B cell (primary cell): Measurements from ENCODE around the gene LCN10. TPM values are rescaled to one million over a fixed set of nuclear protein-coding genes. Genes with fewer than 3 reads are reported as not detected.

Source experiments
- ATAC-seq: fragments of 200-7000 bp; cut with Tn5 transposase; one replicate; pipeline ENCODE4 v1.10.0; 2021; ENCODE audit warnings: low read depth, mild to moderate bottlenecking, moderate number of reproducible peaks, moderate library complexity
- CTCF ChIA-PET: fragments of 350-600 bp; sonication (Branson Sonifier 250); formaldehyde crosslinking; loops from one replicate; lab custom pipeline; 2021; ENCODE audit warnings: antibody characterized with exemption, inconsistent platforms; lab: Charles Lee
- POLR2A ChIA-PET: fragments of 350-600 bp; sonication (Branson Sonifier 250); formaldehyde crosslinking; loops from one replicate; lab custom pipeline; 2021; ENCODE audit warnings: antibody characterized with exemption; lab: Charles Lee
- DNase-seq: peaks from one replicate; pipeline ENCODE4 v3.0.0; 2013
- H2AFZ ChIP-seq: 2 replicates; pipeline ENCODE4 v1.6.1; 2012; ENCODE audit warnings: mild to moderate bottlenecking, low read depth, low read length; ENCODE audit not compliant: insufficient read depth, poor library complexity, severe bottlenecking
- H3K27ac ChIP-seq, 2 donors: 1 replicate in 1 of 2; 2 replicates in 1 of 2; pipeline ENCODE4 v1.5.1; 2012 to 2013; ENCODE audit warnings: low read length in 2 of 2, mild to moderate bottlenecking in 2 of 2, moderate library complexity in 1 of 2
- H3K27me3 ChIP-seq, 4 experiments: fragments of 200-600 bp in 1 of 4; sonication (generic) in 1 of 4; replicated peaks in 1 of 4; 1 replicate in 2 of 4; 2 replicates in 2 of 4; pipeline versions ENCODE4 v1.6.1 to v1.7.0; 2013 to 2016; ENCODE audit warnings: low read length in 3 of 4, mild to moderate bottlenecking in 2 of 4, mixed read lengths in 1 of 4, moderate library complexity in 1 of 4; ENCODE audit not compliant: insufficient read depth in 4 of 4, control insufficient read depth in 3 of 4; ENCODE audit errors: control extremely low read depth in 1 of 4
- H3K36me3 ChIP-seq, 2 experiments: replicated peaks in 1 of 2; 1 replicate in 1 of 2; 2 replicates in 1 of 2; pipeline versions ENCODE4 v1.6.1 to v1.7.1; 2013; ENCODE audit warnings: low read length in 1 of 2; ENCODE audit not compliant: insufficient read depth in 2 of 2, control insufficient read depth in 1 of 2; ENCODE audit errors: control extremely low read depth in 1 of 2, extremely low read depth in 1 of 2
- H3K4me1 ChIP-seq, 2 donors: fragments of 200-600 bp in 1 of 2; sonication (generic) in 1 of 2; 1 replicate in 1 of 2; 2 replicates in 1 of 2; pipeline versions ENCODE4 v1.5.1 to v1.6.1; 2013 to 2017; ENCODE audit warnings: low read length in 2 of 2; ENCODE audit not compliant: control insufficient read depth in 2 of 2, insufficient read depth in 2 of 2
- H3K4me2 ChIP-seq: replicated peaks from 2 replicates; pipeline ENCODE3; 2012; ENCODE audit warnings: mild to moderate bottlenecking, low read depth, low read length; ENCODE audit not compliant: poor library complexity, severe bottlenecking
- H3K4me3 ChIP-seq, 5 experiments: fragments of 200-600 bp in 1 of 5; sonication (generic) in 1 of 5; 1 replicate in 3 of 5; 2 replicates in 2 of 5; pipeline versions ENCODE4 v1.5.1 to v1.7.0; 2011 to 2016; ENCODE audit warnings: low read length in 4 of 5, mild to moderate bottlenecking in 4 of 5, low read depth in 2 of 5, control low read depth in 1 of 5, moderate library complexity in 1 of 5; ENCODE audit not compliant: insufficient read depth in 1 of 5; ENCODE audit errors: control extremely low read depth in 1 of 5, extremely low read depth in 1 of 5
- H3K79me2 ChIP-seq: fragments of 200-600 bp; sonication (generic); one replicate; pipeline ENCODE4 v1.6.0; 2016; ENCODE audit warnings: low read length; ENCODE audit not compliant: control insufficient read depth, insufficient read depth
- H3K9ac ChIP-seq: fragments of 200-600 bp; sonication (generic); 2 replicates; pipeline ENCODE4 v1.6.1; 2017; ENCODE audit warnings: mild to moderate bottlenecking, low read length, moderate library complexity
- H3K9me3 ChIP-seq, 3 donors: one replicate each; pipeline versions ENCODE4 v1.6.1 to v1.7.1; 2013; ENCODE audit warnings: low read length in 2 of 3; ENCODE audit not compliant: control insufficient read depth in 2 of 3, insufficient read depth in 1 of 3; ENCODE audit errors: control extremely low read depth in 1 of 3
- H4K20me1 ChIP-seq: 2 replicates; pipeline ENCODE4 v1.6.0; 2012; ENCODE audit warnings: mild to moderate bottlenecking, low read length; ENCODE audit not compliant: insufficient read depth, control insufficient read depth, poor library complexity, severe bottlenecking
- H3K27ac Mint-ChIP-seq: one replicate; pipeline ENCODE4 v1.8.0; 2021; ENCODE audit warnings: mixed read lengths
- H3K27me3 Mint-ChIP-seq: one replicate; pipeline ENCODE4 v1.8.0; 2021; ENCODE audit warnings: mixed read lengths
- H3K4me1 Mint-ChIP-seq: one replicate; pipeline ENCODE4 v1.8.0; 2021; ENCODE audit warnings: mixed read lengths
- H3K4me3 Mint-ChIP-seq: one replicate; pipeline ENCODE4 v1.8.0; 2021; ENCODE audit warnings: mixed read lengths
- H3K9me3 Mint-ChIP-seq: one replicate; pipeline ENCODE4 v1.8.0; 2022; ENCODE audit warnings: mixed read lengths; ENCODE audit not compliant: insufficient read depth
- EZH2 ChIP-seq: IDR thresholded peaks from 2 replicates; pipeline ENCODE4 v1.6.1; 2012; ENCODE audit warnings: borderline replicate concordance, low read depth, mild to moderate bottlenecking, moderate library complexity, low read length; ENCODE audit not compliant: insufficient read depth, poor library complexity, severe bottlenecking
- WGBS: methylation state at CpG from one replicate; pipeline ENCODE4 v1.1.5; 2013; ENCODE audit warnings: missing lambda C conversion rate; ENCODE audit not compliant: insufficient coverage; 5-methylcytosine and 5-hydroxymethylcytosine counted together
- intact Hi-C: fragments of 100-400 bp; cut with micrococcal nuclease; formaldehyde crosslinking; loops from one replicate; pipeline ENCODE4 v1.10.0; 2022
- polyA plus RNA-seq: library from polyadenylated mRNA; depleted of rRNA; stranded (reverse); fragments of >200 nt; gene quantifications from 2 replicates; pipeline ENCODE4 v1.2.3, GENCODE V29; 2012
- total RNA-seq, 2 donors: library from RNA; stranded (reverse); fragments of 120-200 nt in 1 of 2; gene quantifications; 1 replicate in 1 of 2; 2 replicates in 1 of 2; pipeline versions ENCODE4 v1.2.3 to v1.2.4, GENCODE V29; 2013 to 2022
- TF ChIP-seq, protein P1 (sequence below): fragments of 200-600 bp; IDR thresholded peaks from one replicate; pipeline ENCODE4 v1.8.0; 2022; ENCODE audit warnings: antibody characterized with exemption, mild to moderate bottlenecking

The LCN10 gene
- total and polyA plus RNA-seq, 2 donors (not counting 1 experiment from before 2014, with no cell fraction given), result 76.3 to 93.0 TPM

DNA sequence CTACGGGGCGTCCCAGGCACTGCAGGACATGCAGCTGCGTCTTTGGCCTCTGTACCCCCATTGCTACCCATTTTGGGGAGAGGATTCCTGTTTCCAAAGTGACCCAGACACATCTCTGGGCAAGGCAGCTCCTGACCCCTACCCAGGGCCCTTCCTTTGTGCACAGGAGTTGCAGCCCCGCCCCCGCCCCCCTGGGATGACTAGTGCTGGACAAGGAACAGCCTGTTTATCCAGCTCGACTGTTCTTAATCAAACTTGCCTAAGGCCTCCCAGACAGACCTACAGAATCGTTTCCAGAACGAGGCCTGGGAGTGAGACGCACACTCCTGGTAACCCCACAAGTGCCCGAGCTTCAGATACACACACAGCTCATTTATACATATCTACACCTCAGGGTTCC, 17.1 kb downstream of the LCN10 start:
- H3K36me3 ChIP-seq, result peaks cover 0 to 51% of the 10 kb centered on the region in 2 experiments
- peak overlapping the region; percentile 96 for H3K4me2 ChIP-seq
- no peak overlapping the region for H3K27ac Mint-ChIP-seq
- H3K27me3 ChIP-seq, result no peaks in the 10 kb centered on the region
- CTCF ChIA-PET, result interaction anchor here (1.0 to 7.2 kb wide), 4 partner anchors 10 to 41 kb away, joined by 4 to 102 read pairs (median 34); partner anchors contain the start of genes LCN10 and LCN8
- no peaks in the 10 kb centered on the region for H3K9me3 ChIP-seq
- ATAC-seq, result no peak
- DNase-seq, result no peak
- peaks cover 22 to 35% of the 10 kb centered on the region in 2 donors for H3K4me1 ChIP-seq
- H3K4me3 ChIP-seq, result peak overlapping the region in 1 of 5 experiments; percentile 5
- H3K4me1 Mint-ChIP-seq, result peaks cover 45% of the 10 kb centered on the region
- H2AFZ ChIP-seq, result no peak overlapping the region
- TF ChIP-seq, protein P1, sequence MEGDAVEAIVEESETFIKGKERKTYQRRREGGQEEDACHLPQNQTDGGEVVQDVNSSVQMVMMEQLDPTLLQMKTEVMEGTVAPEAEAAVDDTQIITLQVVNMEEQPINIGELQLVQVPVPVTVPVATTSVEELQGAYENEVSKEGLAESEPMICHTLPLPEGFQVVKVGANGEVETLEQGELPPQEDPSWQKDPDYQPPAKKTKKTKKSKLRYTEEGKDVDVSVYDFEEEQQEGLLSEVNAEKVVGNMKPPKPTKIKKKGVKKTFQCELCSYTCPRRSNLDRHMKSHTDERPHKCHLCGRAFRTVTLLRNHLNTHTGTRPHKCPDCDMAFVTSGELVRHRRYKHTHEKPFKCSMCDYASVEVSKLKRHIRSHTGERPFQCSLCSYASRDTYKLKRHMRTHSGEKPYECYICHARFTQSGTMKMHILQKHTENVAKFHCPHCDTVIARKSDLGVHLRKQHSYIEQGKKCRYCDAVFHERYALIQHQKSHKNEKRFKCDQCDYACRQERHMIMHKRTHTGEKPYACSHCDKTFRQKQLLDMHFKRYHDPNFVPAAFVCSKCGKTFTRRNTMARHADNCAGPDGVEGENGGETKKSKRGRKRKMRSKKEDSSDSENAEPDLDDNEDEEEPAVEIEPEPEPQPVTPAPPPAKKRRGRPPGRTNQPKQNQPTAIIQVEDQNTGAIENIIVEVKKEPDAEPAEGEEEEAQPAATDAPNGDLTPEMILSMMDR, result no peak
- no peak for TF ChIP-seq EZH2
- WGBS, result 92% methylated on average over 10 of the region's 10 CpGs
- intact Hi-C loops, result no loop called here
- H3K27me3 Mint-ChIP-seq, result no peaks in the 10 kb centered on the region
- no peak overlapping the region for H3K27ac ChIP-seq
- POLR2A ChIA-PET, result interaction anchor here (2.1 kb wide), 1 partner anchor 12 kb away, joined by 8 read pairs; no protein-coding TSS in a partner anchor
- H3K9ac ChIP-seq, result no peak overlapping the region
- H3K79me2 ChIP-seq, result peaks cover 36% of the 10 kb centered on the region
- H3K9me3 Mint-ChIP-seq, result no peaks in the 10 kb centered on the region
- H4K20me1 ChIP-seq, result peaks cover 73% of the 10 kb centered on the region
- peak overlapping the region; percentile 96 for H3K4me3 Mint-ChIP-seq

DNA sequence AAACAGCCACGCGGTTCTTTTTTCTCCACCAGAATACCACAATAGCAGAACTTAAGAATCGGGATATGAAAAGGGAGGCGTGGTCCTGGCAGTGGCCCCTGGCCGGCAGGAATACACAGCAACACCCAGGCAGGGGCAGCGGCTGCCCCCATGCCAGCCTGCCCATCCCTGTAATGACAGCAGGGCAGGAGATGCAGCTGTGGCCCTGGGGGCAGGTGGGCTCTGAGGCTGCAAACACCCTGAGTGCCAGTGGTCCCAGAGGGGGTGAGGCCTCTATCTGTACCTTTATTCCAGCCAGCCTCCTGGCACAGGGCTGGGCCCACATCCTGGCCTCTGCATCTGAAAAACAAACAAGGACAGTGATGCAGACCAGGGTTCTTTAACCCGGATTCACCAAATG, 18.0 kb downstream of the LCN10 start:
- WGBS, result 86% methylated on average over 3 of the region's 7 CpGs
- no peaks in the 10 kb centered on the region for H3K9me3 ChIP-seq
- H3K4me3 ChIP-seq, result no peak overlapping the region
- H4K20me1 ChIP-seq, result peaks cover 78% of the 10 kb centered on the region
- no peak overlapping the region for H3K9ac ChIP-seq
- intact Hi-C loops, result no loop called here
- Mint-ChIP-seq H3K4me1 (peaks cover 44% of the 10 kb centered on the region), H3K4me3 (no peak overlapping the region), H3K27ac (no peak overlapping the region), H3K27me3 (no peaks in the 10 kb centered on the region), H3K9me3 (no peaks in the 10 kb centered on the region)
- peaks cover 0 to 51% of the 10 kb centered on the region in 2 experiments for H3K36me3 ChIP-seq
- no peak for TF ChIP-seq EZH2
- TF ChIP-seq, protein P1, result no peak
- peaks cover 23 to 43% of the 10 kb centered on the region in 2 donors for H3K4me1 ChIP-seq
- H3K27me3 ChIP-seq, result no peaks in the 10 kb centered on the region
- peaks cover 36% of the 10 kb centered on the region for H3K79me2 ChIP-seq
- H2AFZ ChIP-seq, result no peak overlapping the region
- POLR2A ChIA-PET, result interaction anchor here (0.7 kb wide), 1 partner anchor 66 kb away, joined by 9 read pairs; no protein-coding TSS in a partner anchor
- H3K27ac ChIP-seq, result no peak overlapping the region
- CTCF ChIA-PET, result interaction anchor here (1.0 to 7.2 kb wide), 3 partner anchors 10 to 41 kb away, joined by 4 to 102 read pairs (median 23); partner anchors contain the start of gene LCN8
- no peak overlapping the region for H3K4me2 ChIP-seq
- no peak for DNase-seq
- ATAC-seq, result no peak
